ENCODE measurements around the gene PCDHGA2. TPM values are rescaled to one million over a fixed set of nuclear protein-coding genes. Genes with fewer than 3 reads are reported as not detected.
A peak's percentile ranks its signal among the peaks of the same experiment; 100 is the strongest.
"Not testable (repeated sequence)": the region's sequence is repeated elsewhere in the genome, so short reads cannot be mapped to it uniquely, and the experiment has no call there.

PCDHGA2 gene
- total RNA-seq, 1 experiment from 2014 or later: not detected

- H3K36me3 ChIP-seq (replicated peaks; ENCODE audit: control insufficient read depth, insufficient read depth, low read length); H3K27me3 ChIP-seq (ENCODE audit: control insufficient read depth, insufficient read depth, low read length); H3K4me3 ChIP-seq (ENCODE audit: insufficient read depth, low read depth, low read length); DNase-seq: not testable (repeated sequence)
Measured at GRCh38 chr5:141332571-141332970, 6.0 kb upstream of the PCDHGA2 start.

- H3K4me3 ChIP-seq (ENCODE audit: insufficient read depth, low read depth, low read length); H3K27me3 ChIP-seq (ENCODE audit: control insufficient read depth, insufficient read depth, low read length); DNase-seq; H3K36me3 ChIP-seq (replicated peaks; ENCODE audit: control insufficient read depth, insufficient read depth, low read length): not testable (repeated sequence)
Measured at GRCh38 chr5:141340781-141341354, 2.3 kb downstream of the PCDHGA2 start.

- no peaks in the 10 kb centered on the region for H3K27me3 ChIP-seq (ENCODE audit: control insufficient read depth, insufficient read depth, low read length)
- no peaks in the 10 kb centered on the region for H3K36me3 ChIP-seq (replicated peaks; ENCODE audit: control insufficient read depth, insufficient read depth, low read length)
- no peak overlapping the region for H3K4me3 ChIP-seq (ENCODE audit: insufficient read depth, low read depth, low read length)
- DNase-seq: no peak
Measured at GRCh38 chr5:141342773-141343172, 4.2 kb downstream of the PCDHGA2 start.

- Histone ChIP-seq H3K4me3 (ENCODE audit: insufficient read depth, low read depth, low read length) (no peak within 1 kb of the TSS), H3K36me3 (replicated peaks; ENCODE audit: control insufficient read depth, insufficient read depth, low read length) (no peaks in the 10 kb centered on the region), H3K27me3 (ENCODE audit: control insufficient read depth, insufficient read depth, low read length) (no peaks in the 10 kb centered on the region)
- peak; percentile 56 for DNase-seq
Measured at GRCh38 chr5:141343242-141343952, 4.8 kb downstream of the PCDHGA2 start, which contains the start of gene PCDHGA3. Gene PCDHGA3, plus strand, starts transcription at chr5:141343829. Its CDS starts 205 bp downstream, at chr5:141344034.

GRCh38 chr5:141343953-141344463 is 5.4 kb downstream of the PCDHGA2 start:
- no peak for DNase-seq
- H3K4me3 ChIP-seq (ENCODE audit: insufficient read depth, low read depth, low read length): no peak overlapping the region
- no peaks in the 10 kb centered on the region for H3K36me3 ChIP-seq (replicated peaks; ENCODE audit: control insufficient read depth, insufficient read depth, low read length)
- H3K27me3 ChIP-seq (ENCODE audit: control insufficient read depth, insufficient read depth, low read length): no peaks in the 10 kb centered on the region

DNA sequence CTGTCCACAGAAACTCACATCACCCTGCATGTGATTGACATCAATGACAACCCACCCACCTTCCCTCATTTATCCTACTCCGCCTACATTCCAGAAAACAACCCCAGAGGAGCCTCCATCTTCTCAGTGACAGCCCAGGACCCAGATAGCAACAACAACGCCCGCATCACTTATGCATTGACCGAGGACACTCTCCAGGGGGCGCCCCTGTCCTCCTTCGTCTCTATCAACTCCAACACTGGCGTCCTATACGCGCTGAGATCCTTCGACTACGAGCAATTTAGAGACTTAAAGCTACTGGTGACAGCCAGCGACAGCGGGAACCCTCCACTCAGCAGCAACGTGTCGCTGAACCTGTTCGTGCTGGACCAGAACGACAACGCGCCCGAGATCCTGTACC is 6.8 kb downstream of the PCDHGA2 start:
- no peak for DNase-seq
- no peaks in the 10 kb centered on the region for H3K36me3 ChIP-seq (replicated peaks; ENCODE audit: control insufficient read depth, insufficient read depth, low read length)
- H3K27me3 ChIP-seq (ENCODE audit: control insufficient read depth, insufficient read depth, low read length): no peaks in the 10 kb centered on the region
- H3K4me3 ChIP-seq (ENCODE audit: insufficient read depth, low read depth, low read length): no peak overlapping the region

GRCh38 chr5:141346017-141346416 is 7.5 kb downstream of the PCDHGA2 start:
- DNase-seq; H3K4me3 ChIP-seq (ENCODE audit: insufficient read depth, low read depth, low read length); H3K36me3 ChIP-seq (replicated peaks; ENCODE audit: control insufficient read depth, insufficient read depth, low read length); H3K27me3 ChIP-seq (ENCODE audit: control insufficient read depth, insufficient read depth, low read length): not testable (repeated sequence)

GRCh38 chr5:141349917-141350619 is 11.5 kb downstream of the PCDHGA2 start, which contains the start of gene PCDHGB1:
Gene PCDHGB1, plus strand, starts transcription at chr5:141350099. Its CDS starts 162 bp downstream, at chr5:141350261.
- no peak within 1 kb of the TSS for H3K4me3 ChIP-seq (ENCODE audit: insufficient read depth, low read depth, low read length)
- peak; percentile 83 for DNase-seq

DNA sequence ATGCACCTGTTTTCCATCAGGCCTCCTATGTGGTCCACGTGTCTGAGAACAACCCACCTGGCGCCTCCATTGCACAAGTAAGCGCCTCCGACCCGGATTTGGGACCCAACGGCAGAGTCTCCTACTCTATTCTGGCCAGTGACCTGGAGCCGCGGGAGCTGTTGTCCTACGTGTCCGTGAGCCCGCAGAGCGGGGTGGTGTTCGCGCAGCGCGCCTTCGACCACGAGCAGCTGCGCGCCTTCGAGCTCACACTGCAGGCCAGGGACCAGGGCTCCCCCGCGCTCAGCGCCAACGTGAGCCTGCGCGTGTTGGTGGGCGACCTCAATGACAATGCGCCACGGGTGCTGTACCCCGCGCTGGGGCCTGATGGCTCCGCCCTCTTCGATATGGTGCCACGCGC is 13.0 kb downstream of the PCDHGA2 start:
- H3K27me3 ChIP-seq (ENCODE audit: control insufficient read depth, insufficient read depth, low read length): no peaks in the 10 kb centered on the region
- H3K4me3 ChIP-seq (ENCODE audit: insufficient read depth, low read depth, low read length): no peak overlapping the region
- no peaks in the 10 kb centered on the region for H3K36me3 ChIP-seq (replicated peaks; ENCODE audit: control insufficient read depth, insufficient read depth, low read length)
- no peak for DNase-seq

More at GRCh38 chr5:141349917-141350619, 11.5 kb downstream of the PCDHGA2 start, which contains the start of gene PCDHGB1:
- H3K36me3 ChIP-seq (replicated peaks; ENCODE audit: control insufficient read depth, insufficient read depth, low read length): no peaks in the 10 kb centered on the region
- no peaks in the 10 kb centered on the region for H3K27me3 ChIP-seq (ENCODE audit: control insufficient read depth, insufficient read depth, low read length)

GRCh38 chr5:141354900-141355469 is 16.4 kb downstream of the PCDHGA2 start, which contains the start of gene PCDHGA4:
Gene PCDHGA4, plus strand, starts transcription at chr5:141355021. Its CDS starts 87 bp downstream, at chr5:141355108.
- Histone ChIP-seq H3K4me3 (ENCODE audit: insufficient read depth, low read depth, low read length) (no peak within 1 kb of the TSS), H3K36me3 (replicated peaks; ENCODE audit: control insufficient read depth, insufficient read depth, low read length) (no peaks in the 10 kb centered on the region), H3K27me3 (ENCODE audit: control insufficient read depth, insufficient read depth, low read length) (no peaks in the 10 kb centered on the region)
- no peak for DNase-seq

- H3K27me3 ChIP-seq (ENCODE audit: control insufficient read depth, insufficient read depth, low read length): no peaks in the 10 kb centered on the region
- DNase-seq: no peak
- no peak overlapping the region for H3K4me3 ChIP-seq (ENCODE audit: insufficient read depth, low read depth, low read length)
- H3K36me3 ChIP-seq (replicated peaks; ENCODE audit: control insufficient read depth, insufficient read depth, low read length): no peaks in the 10 kb centered on the region
Measured at GRCh38 chr5:141355641-141356040, 17.1 kb downstream of the PCDHGA2 start.

- DNase-seq: no peak
Measured at GRCh38 chr5:141356133-141356532, 17.6 kb downstream of the PCDHGA2 start.

DNA sequence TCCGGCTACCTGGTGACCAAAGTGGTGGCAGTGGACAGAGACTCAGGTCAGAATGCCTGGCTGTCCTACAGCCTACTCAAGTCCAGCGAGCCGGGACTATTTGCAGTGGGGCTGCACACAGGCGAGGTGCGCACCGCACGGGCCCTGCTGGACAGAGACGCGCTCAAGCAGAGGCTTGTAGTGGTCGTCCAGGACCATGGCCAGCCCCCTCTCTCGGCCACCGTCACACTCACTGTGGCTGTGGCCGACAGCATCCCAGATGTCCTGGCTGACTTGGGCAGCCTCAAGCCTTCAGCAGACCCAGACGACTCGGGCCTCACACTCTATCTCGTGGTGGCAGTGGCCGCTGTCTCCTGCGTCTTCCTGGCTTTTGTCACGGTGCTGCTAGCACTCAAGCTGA is 18.4 kb downstream of the PCDHGA2 start:
- DNase-seq: no peak

More at GRCh38 chr5:141356133-141356532, 17.6 kb downstream of the PCDHGA2 start:
- H3K36me3 ChIP-seq (replicated peaks; ENCODE audit: control insufficient read depth, insufficient read depth, low read length): no peaks in the 10 kb centered on the region
- H3K4me3 ChIP-seq (ENCODE audit: insufficient read depth, low read depth, low read length): no peak overlapping the region
- H3K27me3 ChIP-seq (ENCODE audit: control insufficient read depth, insufficient read depth, low read length): no peaks in the 10 kb centered on the region

GRCh38 chr5:141359790-141360426 is 21.3 kb downstream of the PCDHGA2 start, which contains the start of gene PCDHGB2:
Gene PCDHGB2, plus strand, starts transcription at chr5:141359994. Its CDS starts 142 bp downstream, at chr5:141360136.
- Histone ChIP-seq H3K4me3 (ENCODE audit: insufficient read depth, low read depth, low read length) (no peak within 1 kb of the TSS), H3K36me3 (replicated peaks; ENCODE audit: control insufficient read depth, insufficient read depth, low read length) (no peaks in the 10 kb centered on the region), H3K27me3 (ENCODE audit: control insufficient read depth, insufficient read depth, low read length) (no peaks in the 10 kb centered on the region)
- peak; percentile 80 for DNase-seq

More for the DNA sequence above, 18.4 kb downstream of the PCDHGA2 start:
- Histone ChIP-seq H3K4me3 (ENCODE audit: insufficient read depth, low read depth, low read length) (no peak overlapping the region), H3K27me3 (ENCODE audit: control insufficient read depth, insufficient read depth, low read length) (no peaks in the 10 kb centered on the region), H3K36me3 (replicated peaks; ENCODE audit: control insufficient read depth, insufficient read depth, low read length) (no peaks in the 10 kb centered on the region)
